NCI-H460 (cell line): ENCODE data around the gene XKRX. TPM values are rescaled to one million over a fixed set of nuclear protein-coding genes. Genes with fewer than 3 reads are reported as not detected.

Experiments used
- DNase-seq: peaks from one replicate; pipeline ENCODE4 v3.0.0-alpha.2; 2016; ENCODE audit warnings: low read depth; ENCODE audit errors: extremely low read depth
- total RNA-seq: library from RNA; depleted of rRNA; stranded (reverse); fragments of >200 nt; shearing (Covaris generic); gene quantifications from 2 replicates; pipeline ENCODE4 v1.2.3, GENCODE V29; 2014; rRNA removed

XKRX gene
- total RNA-seq, 1 experiment from 2014 or later, result 2.6 TPM

GRCh38 chrX:100904433-100904832 lies 24.3 kb downstream of the XKRX start:
- no peak for DNase-seq

- peak; percentile 61 for DNase-seq
Measured at GRCh38 chrX:100895365-100896075, 33.2 kb downstream of the XKRX start.

- DNase-seq, result no peak
Measured at GRCh38 chrX:100883654-100884053, 45.1 kb downstream of the XKRX start.

GRCh38 chrX:100880368-100880767 lies 48.3 kb downstream of the XKRX start:
- no peak for DNase-seq

GRCh38 chrX:100874325-100874724 lies 54.4 kb downstream of the XKRX start, which contains the start of gene NOX1:
TSS of gene NOX1 (minus strand) at chrX:100874359. CDS start at chrX:100874139, 220 bp downstream.
- DNase-seq, result no peak

- DNase-seq, result peak; percentile 87
Measured at GRCh38 chrX:100871594-100872560, 56.8 kb downstream of the XKRX start.

- DNase-seq, result peak; percentile 64
Measured at GRCh38 chrX:100870527-100870926, 58.2 kb downstream of the XKRX start.

GRCh38 chrX:100868273-100868672 lies 60.4 kb downstream of the XKRX start:
- no peak for DNase-seq

- no peak for DNase-seq
Measured at GRCh38 chrX:100864657-100865391, 63.9 kb downstream of the XKRX start.

Other genes starting within 250 kb of the XKRX start
- gene SYTL4, start 196.8 kb downstream of the XKRX start, total RNA-seq, result 7.4 and 9.7 TPM in 2 replicates
- gene CSTF2, start 108.5 kb downstream of the XKRX start, total RNA-seq, result 60.9 and 77.2 TPM in 2 replicates
- gene NOX1, start 54.6 kb downstream of the XKRX start, total RNA-seq, result 0.78 and 1.4 TPM in 2 replicates
- gene ARL13A, start 40.8 kb upstream of the XKRX start, total RNA-seq, result not detected in 2 replicates
- gene TRMT2B, start 123.2 kb upstream of the XKRX start, total RNA-seq, result 103 and 107 TPM in 2 replicates
- 0.69 and 0.74 TPM in 2 replicates for gene TMEM35A, start 150.0 kb upstream of the XKRX start, total RNA-seq
- 26.5 and 26.9 TPM in 2 replicates for gene CENPI, start 169.3 kb upstream of the XKRX start, total RNA-seq